Skin of body (tissue), 2 donors: Measurements from ENCODE around the gene NLGN4Y. TPM values are rescaled to one million over a fixed set of nuclear protein-coding genes. Genes with fewer than 3 reads are reported as not detected.

Source experiments
- DNase-seq: peaks from one replicate; lab custom pipeline; 2025; lab: John Stamatoyannopoulos, UW
- total RNA-seq: library from RNA; depleted of rRNA; stranded (reverse); fragments of >200 nt; gene quantifications from one replicate; pipeline ENCODE4 v1.2.3, GENCODE V29; 2014

The NLGN4Y gene
- total RNA-seq, 1 donor from 2014 or later, result under 0.01 TPM

DNA sequence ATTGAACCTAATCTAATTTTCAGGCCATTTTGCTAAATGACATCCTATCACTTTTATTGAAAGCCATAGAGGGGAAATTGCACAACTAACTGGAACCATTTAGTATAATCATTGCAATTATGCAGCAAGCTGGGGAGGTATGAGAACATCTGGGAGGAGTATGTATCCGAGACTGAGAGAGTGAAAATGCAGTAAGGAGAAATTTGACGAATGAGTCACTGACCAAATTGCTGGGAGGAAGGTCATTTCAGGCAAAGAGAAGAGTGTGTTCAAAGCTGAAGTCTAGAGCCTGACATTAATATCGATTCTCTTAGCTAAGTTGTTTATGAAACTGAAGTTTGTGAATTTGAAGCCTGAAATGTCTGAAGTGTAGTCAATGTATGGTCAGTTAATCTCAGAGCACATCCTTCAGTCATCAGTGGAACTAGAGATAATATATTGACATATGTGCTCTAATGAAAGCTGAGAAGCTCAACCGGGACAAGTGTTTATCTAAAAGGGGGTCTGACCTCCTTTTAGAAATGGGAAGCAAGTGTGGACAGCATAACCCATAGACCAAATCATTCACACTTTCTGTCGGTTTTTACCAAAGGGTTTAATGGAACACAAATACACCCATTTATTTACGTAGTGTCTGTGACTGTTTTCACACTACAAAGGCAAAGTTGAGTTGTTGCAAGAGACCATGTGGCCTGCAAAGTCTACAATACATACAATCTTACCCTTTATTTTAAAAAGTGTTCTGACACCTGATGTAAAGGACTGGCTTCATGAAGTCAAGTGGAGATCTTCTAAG, 120.0 kb downstream of the NLGN4Y start:
- no peak for DNase-seq

DNA sequence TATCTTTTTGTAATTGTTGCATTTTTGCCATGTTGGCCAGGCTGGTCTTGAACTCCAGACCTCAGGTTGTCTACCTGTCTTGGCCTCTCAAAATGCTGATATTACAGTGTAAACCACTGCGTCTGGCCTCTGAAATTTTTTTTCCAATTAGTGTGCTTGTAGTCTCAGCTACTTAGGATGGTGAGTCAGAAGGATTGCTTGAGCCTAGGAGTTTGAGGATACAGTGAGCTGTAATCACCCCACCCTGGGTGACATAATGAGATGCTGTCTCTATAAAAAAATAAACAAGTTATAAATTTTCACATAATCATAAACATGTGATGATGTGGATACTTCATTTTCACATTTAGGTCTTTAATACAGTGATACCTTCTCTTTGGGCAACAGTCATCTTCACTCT, 154.9 kb downstream of the NLGN4Y start:
- no peak for DNase-seq

DNA sequence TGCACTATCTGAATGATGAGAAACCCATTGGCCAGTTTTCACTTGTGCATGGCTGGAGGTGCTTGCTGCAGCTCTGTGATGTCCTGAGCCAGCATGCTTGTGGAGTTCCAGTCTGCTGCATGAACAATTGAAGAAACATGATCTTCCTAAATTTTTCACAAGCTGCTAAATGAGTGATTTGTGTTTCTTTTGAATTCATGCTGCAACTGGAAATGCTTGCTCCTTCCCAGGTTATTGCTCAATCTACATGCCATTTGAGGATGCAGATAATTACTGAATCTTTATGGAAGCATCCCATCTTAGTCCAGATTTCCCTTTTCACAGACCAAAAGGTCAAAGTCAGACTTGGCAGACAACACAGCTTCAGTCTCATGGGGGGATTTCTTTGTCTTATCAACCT, 170.2 kb downstream of the NLGN4Y start:
- DNase-seq, result no peak

DNA sequence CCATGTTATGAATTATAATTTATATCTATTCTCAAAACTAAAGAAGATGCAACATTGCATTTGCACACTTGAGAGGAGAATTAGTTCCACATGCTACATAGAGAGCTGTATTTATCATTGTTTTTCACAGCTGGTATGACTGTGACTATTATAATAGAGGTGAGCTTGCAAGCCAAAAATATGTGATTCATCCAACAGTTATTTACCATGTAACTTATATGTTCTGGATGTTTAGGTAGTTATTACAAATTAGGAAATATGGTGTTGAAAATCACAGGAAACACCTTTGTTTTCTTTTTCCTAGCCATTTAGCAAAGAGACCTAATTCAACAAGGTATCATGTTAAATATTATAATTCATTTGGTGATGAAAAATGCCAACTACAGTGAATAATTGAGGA, 183.8 kb downstream of the NLGN4Y start:
- DNase-seq, result no peak

DNA sequence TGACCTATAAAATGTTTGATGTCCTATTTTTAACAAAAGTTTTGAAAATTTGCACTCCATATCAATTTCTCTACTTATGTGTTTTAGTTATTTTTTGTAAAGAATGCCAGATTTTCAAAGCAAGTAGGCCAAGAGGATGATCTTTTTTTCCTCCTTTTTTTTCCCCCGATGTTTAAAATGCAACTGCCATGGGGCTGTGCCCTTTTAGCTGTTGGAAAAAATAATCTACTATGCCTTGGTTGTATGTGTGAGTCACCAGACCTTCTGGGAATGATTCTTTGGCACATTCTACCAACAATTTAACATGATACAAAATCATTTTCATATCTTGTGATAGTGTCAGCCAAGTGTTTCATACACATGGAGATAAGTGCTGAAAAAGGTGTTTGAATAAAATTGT, 217.3 kb downstream of the NLGN4Y start:
- DNase-seq, result no peak

DNA sequence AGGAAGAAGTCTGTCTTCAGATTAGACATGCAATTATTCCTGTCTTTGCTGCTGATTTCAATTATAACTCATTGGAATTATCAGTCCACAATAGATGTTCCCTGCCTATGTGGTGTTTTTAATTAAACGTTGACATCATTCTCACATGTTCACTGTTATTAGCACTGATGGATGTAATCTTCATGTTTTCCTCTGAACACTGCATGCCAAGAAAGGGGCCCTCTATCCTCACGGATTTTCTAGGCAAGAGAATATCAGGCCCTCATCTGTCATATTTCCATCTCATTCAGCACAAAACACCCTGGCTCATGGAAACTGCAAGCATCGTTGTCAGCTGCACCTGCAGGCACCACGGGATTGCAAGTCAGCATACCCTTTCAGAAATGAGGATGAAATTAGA, 224.0 kb downstream of the NLGN4Y start:
- DNase-seq, result no peak

DNA sequence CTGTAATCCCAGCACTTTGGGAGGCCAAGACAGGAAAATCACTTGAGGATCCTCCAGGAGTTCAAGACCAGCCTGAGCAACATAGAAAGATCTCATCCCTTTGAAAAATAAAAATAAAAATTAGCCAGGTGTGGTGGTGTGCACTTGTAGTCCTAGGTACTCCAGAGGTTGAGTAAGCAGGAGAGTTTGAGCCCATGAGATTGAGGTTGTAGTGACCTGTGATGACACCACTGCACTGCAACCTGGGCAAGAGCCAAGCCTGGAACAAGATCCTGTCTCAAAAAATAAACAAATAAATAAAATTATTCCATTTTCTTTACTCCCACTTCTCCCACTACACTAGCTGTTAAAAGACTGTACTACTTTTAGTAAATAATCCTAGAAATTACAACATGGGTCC, 231.2 kb downstream of the NLGN4Y start:
- no peak for DNase-seq

DNA sequence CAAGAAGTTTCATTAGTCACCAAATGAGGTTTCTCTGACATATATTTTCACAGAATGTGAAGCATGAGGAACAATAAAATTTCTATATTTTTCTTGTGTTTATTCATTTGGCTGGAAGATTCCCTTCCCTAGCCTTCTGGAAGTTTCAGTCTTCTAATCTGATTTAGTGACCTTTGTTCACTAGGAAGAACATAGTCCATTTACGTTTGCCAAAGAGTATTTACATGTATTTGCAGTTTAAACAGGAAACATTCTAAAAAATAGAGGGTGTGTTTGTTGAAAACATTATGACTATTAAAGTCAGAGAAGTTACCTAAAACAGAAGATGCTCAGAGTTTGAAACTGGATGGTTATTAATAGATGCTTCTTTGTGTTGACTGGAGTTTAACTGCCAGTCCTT, 238.6 kb downstream of the NLGN4Y start:
- no peak for DNase-seq

DNA sequence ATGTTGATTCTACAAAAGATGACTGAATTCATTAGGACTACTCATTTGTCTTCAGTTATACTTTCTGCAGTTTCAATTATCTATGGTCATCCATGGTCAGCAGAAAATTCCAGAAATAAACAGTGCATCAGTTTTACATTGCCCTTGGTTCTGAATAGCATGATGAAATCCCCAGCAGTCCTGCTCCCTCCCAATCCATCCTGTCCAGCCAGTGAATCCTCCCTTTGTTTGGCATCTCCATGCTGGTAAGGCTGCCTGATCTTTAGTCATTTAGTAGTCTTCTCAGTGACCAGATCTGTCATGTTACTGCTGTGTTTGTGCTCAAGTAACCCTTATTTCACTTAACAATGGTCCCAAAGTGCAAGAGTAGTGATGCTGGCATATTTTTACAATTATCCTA, 239.3 kb downstream of the NLGN4Y start:
- no peak for DNase-seq

DNA sequence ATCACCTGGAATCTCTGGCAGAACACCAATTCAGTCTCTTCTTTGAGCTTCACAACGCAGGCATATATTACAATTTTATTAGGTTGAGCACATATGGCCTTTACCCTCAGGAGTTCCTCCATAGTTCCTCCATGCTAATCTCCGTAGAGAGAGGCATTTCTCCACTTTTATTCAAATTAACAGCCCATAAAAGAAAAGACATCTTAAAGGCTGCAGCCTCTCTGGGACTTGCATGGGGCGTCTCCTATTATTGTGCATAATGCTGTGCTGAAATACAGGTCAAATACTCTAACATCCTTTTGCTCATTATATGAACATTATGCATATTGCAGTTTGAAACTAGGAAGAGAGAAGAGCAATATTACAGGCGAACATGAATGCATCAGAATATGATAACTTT, 253.9 kb downstream of the NLGN4Y start:
- no peak for DNase-seq

DNA sequence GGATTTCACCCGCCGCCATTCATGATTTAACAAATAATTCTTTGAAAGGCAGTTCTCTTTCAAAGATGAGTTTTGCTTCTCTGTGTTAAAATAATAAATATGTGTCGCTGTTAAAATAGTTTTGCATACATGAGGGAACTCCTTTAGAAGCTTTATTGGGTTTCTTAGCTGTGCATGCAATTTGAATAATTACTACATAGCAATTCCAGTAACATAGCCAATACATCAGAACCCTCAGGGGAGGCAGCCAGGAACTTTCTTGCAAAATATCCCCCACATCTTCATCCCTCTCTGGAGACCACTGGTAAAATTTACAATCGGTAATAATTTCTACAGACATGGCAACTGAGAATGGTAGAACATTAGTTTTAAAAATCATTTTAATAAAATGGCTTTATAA, 268.8 kb downstream of the NLGN4Y start:
- DNase-seq, result no peak

DNA sequence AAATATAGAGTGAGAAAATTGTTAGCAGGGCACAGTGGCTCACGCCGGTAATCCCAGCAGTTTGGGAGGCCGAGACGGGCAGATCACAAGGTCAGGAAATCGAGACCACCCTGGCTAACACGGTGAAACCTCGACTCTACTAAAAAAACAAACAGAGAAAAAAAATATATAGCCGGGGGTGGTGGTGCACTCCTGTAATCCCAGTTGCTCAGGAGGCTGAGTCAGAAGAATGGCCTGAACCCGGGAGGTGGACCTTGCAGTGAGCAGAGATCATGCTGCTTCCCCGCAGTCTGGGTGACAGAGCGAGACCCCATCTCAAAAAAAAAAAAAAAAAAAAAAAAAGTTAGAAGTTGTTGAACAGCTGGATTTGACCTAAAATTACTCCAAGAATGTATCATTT, 269.3 kb downstream of the NLGN4Y start:
- DNase-seq, result no peak

DNA sequence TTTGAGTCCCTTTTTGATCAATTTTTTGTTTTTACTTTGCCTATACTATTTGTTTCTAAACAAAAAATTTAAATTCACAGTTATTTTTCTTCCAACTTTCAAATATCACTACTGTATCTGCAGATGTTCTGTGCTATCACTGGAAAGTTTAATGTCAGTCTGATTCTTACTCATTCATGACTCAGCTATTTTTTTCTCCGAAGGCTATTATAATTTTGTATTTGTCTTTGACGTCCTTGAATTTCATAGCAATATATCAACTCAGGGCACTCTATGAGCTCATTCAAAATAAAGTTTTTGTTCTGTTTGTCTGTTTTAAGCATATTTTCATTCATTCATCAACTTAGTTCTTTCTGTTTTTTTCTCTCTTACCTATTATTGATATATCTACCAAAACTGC, 273.7 kb downstream of the NLGN4Y start:
- no peak for DNase-seq

DNA sequence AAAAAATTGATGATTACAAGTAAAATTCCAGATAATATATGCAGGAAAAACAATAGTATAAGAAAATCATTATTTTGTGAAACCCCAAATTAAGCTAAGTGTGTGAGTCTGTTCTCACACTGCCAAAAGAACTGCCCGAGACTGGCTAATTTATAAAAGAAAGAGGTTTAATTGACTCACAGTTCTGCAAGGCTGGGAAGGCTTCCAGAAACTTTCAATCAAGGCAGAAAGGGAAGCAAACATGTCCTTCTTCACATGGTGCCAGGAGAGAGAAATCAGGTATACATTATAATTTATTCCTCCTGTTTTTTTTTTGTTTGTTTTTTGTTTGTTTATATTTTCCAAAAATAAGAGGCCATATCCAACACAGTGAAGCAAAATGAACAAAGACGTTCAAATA, 276.8 kb downstream of the NLGN4Y start:
- DNase-seq, result no peak

DNA sequence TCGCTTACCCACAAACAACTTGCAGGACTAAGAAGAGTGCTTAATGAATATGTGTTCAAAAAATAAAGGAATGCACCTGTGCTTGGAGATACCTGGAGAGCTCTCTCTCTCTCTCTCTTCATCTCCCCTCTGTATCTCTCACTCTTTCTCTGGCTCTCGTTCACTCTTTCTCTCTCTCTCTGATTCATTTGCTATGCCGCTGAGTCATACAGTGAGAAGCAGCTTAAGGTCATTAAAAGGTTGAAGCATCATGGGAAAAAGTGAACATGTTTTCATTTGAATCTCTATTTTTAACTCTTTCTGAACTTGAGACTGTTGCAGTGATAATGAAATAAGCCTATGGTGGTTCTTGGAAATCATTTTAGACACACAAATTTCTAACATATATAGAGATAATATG, 277.8 kb downstream of the NLGN4Y start:
- no peak for DNase-seq

DNA sequence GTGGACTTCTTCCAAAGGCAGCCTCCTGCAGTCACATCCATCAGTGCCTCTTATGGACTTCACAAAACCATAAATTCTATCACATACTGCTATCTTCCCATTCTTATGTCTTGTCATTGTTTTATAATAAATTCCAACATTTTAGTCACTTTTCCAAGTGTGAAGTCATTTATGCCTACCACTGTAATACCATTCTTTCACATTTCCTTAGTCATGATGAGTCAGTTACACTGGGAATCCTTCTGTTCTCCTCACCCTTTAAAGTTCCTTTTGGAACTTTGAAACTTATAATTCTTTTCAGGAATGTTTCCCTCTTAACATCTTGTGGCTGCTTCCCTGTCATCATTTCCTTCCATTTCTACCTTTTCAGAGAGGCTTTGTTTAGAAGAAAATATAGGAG, 279.7 kb downstream of the NLGN4Y start:
- no peak for DNase-seq

DNA sequence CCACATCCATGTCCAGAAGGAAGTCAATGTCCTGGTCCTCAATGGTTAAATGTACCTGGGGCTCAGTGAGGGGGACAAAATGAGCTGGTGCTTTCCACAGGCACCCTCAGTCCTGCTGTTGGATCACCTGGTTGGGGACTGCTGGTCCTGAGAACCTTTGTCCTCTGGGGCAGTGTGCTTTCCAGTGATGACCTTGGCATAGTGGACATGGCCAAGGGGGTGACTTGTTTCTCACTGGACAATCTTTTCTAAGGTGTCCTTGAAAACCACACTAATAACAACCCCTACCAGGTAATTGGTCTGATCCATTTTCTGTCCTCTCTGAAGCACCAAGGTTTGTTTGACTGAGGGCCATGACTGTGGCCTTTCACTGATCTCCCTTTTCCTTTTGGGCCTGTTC, 294.1 kb downstream of the NLGN4Y start:
- DNase-seq, result no peak

DNA sequence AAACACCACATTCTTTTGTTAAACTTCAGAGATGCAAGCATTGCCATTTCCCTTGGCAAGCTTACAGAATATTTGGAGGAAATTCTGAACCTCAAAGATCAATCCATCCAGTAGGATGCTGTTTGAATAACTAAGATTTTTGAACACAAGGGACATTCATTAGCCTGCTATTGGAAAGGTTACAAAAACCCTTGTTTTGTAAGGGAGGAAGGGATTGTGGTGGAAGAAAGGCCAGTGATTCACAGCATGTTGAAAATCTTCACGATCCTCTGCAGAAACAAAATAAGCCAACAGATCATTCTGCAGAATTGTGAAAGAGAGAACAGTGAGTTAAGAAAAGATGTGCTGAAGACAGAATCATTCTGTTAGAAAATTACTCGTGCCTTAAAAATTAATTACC, 297.9 kb downstream of the NLGN4Y start:
- no peak for DNase-seq

DNA sequence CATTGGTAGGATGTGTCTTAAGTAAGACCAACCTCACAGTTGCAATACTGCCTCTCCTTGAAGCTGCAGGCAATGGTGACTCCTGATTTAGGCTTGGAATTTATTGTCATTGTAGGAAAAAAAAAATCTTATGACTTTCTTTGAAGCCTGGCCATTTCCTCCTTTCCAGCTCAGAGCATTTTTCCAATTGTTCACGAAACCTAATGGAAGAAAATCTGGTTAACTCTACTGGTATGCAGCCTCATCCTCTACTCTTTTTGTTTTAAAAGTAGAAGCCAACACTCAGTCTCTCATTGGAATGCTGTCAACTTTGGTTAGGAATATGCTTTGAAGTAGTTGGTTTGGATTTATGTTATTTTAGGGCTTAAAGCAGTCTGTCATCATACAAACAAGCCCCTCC, 298.6 kb downstream of the NLGN4Y start:
- DNase-seq, result no peak

DNA sequence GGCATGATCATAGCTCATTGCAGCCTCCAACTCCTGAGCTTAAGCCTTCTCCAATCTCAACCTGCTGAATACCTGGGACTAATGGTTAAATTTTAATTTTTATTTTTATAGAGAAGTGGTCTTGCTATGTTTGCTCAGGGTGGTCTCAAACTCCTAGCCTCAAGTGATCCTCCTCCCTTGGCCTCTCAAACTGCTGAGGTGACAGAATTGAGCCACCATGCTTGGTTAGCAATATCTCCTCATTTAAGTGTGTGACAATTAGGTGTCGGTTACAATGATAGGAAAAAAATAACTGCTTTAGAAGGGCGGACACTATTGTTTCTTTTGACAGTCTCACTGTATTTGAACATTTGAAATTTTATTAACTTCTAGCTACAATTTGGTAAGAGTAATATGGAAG, 300.3 kb downstream of the NLGN4Y start:
- no peak for DNase-seq

DNA sequence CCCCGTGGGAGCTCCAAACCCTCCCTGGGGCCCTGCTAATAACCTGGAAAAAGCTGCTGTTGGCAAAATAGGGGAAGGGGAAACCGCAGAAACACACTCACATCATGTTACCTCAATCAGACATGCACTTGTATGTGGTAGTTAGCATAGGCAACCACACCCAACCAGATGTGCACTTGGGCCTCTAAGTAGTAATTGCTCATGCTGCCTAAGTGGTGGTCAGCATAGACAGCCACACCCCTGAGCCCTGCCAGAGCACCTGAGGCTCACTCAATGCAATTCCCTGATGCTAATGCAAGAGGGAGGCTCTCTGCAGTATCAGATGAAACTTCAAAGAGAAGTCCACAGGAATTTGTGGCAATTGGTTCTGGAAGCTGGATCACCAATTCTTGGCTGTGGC, 301.4 kb downstream of the NLGN4Y start:
- no peak for DNase-seq

DNA sequence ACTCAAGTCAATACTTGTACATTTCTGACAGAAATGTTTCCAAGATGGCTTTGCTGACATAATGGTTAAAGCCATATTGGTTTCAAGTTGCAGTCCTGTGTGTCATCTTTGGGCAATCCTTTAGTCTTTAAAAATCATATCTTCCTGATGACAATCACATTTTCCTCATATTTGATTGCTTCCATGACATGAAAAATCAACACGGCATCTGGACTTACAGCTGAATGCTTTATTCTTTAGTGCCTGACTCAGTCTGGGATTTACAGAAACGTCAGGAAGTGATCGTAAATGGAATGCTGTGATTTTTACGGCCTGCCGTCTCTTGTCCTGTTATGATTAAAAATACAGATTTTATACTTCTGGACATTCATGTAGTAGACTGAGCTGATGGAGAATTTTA, 304.2 kb downstream of the NLGN4Y start:
- no peak for DNase-seq

DNA sequence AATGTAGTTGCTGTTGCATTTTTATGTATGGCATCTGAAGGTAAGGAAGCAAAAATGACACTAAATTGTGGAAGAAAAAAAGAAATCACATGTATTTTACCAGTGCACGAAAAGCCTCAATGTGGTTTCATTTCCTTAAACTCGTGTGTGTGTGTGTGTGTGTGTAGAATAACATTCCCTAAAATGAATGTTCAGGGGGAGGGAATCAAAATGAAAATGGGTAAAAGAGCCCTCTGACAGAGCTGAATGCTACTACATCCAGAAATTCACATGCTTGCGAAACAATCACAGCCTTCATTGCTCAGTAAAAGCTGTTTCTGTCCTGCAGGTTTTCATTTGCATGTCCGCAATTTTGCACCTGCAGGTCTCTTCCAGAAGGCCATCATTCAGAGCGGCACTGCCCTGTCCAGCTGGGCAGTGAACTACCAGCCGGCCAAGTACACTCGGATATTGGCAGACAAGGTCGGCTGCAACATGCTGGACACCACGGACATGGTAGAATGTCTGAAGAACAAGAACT, 305.1 kb downstream of the NLGN4Y start:
- DNase-seq, result no peak
